ENCODE measurements around the gene FRG2B. TPM values are rescaled to one million over a fixed set of nuclear protein-coding genes. Genes with fewer than 3 reads are reported as not detected.
A peak's percentile ranks its signal among the peaks of the same experiment; 100 is the strongest.
"Not testable (repeated sequence)": the region's sequence is repeated elsewhere in the genome, so short reads cannot be mapped to it uniquely, and the experiment has no call there.

FRG2B gene
- polyA plus RNA-seq (2012; ENCODE audit: low read depth, missing spikeins), result not detected

- not testable (repeated sequence) for FAIRE-seq; DNase-seq (ENCODE audit: insufficient read length, low spot score)
These were observed at the start of gene FRG2B for GRCh38 chr10:133626695-133627094. FRG2B (minus strand) TSS chr10:133626795; CDS start chr10:133626742, 53 bp downstream.

GRCh38 chr10:133667446-133667845 lies 40.9 kb upstream of the FRG2B start:
- not testable (repeated sequence) for FAIRE-seq; DNase-seq (ENCODE audit: insufficient read length, low spot score)

DNA sequence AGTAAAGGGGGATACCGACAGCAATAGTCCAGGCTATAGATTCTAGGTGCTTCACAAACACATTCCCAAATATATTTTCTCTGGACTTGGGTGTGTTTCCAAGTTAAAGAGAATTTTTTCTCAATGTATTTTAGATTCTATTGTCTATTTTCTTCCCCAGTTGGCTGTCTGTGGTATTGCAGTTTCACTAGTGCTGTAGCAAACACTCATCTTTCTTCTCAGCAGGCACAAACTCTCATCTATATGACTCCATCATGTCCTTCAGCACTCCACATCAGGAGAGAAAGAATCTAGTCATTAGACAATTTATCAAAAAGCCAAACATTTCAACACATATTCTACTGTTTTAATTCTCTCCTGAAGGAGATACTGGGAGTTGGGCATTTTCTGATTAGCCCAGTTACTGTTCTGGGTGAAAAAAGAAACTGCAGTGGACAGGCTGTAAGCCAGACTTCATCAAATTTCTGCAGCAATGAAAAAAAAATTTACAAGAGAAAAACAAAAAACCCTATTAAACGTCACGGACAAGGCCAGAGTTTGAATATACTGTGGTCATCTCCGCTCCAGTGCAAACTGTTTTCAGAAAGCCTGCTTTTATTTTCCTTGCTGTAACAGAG lies 37.1 kb upstream of the FRG2B start:
- DNase-seq (ENCODE audit: insufficient read length, low spot score); FAIRE-seq: not testable (repeated sequence)

- not testable (repeated sequence) for DNase-seq (ENCODE audit: insufficient read length, low spot score); FAIRE-seq
- TF ChIP-seq SPI1 (IDR thresholded peaks at IDR 0.05; ENCODE audit: low read depth, low read length), result peak; percentile 46; the same call in 1 of the 2 replicates
These were observed 34.5 kb upstream of the FRG2B start for GRCh38 chr10:133661122-133661521.

DNA sequence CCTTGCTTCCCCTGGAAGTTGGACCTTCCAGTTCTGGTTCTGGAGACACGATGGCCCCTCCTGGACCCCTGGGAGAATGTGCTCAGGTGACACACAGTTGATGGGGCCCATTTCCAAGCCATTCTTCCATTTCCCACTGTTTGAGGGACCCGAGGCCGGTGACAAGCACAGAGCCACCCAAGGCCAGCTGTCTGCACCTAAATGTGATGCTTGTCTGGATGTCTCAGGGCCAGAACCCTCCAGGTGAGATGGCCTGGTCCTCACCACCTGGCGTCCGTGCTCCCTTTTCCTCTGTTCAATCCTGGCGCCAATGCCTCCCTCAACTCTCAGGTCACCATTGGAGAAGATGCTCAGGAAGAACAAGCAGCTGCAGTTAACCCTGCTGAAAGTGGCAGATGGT lies 33.9 kb upstream of the FRG2B start:
- DNase-seq (ENCODE audit: insufficient read length, low spot score); FAIRE-seq: not testable (repeated sequence)

GRCh38 chr10:133657276-133657675 lies 30.7 kb upstream of the FRG2B start:
- not testable (repeated sequence) for FAIRE-seq; DNase-seq (ENCODE audit: insufficient read length, low spot score)

GRCh38 chr10:133648872-133649455 lies 22.4 kb upstream of the FRG2B start:
- FAIRE-seq; DNase-seq (ENCODE audit: insufficient read length, low spot score): not testable (repeated sequence)

DNA sequence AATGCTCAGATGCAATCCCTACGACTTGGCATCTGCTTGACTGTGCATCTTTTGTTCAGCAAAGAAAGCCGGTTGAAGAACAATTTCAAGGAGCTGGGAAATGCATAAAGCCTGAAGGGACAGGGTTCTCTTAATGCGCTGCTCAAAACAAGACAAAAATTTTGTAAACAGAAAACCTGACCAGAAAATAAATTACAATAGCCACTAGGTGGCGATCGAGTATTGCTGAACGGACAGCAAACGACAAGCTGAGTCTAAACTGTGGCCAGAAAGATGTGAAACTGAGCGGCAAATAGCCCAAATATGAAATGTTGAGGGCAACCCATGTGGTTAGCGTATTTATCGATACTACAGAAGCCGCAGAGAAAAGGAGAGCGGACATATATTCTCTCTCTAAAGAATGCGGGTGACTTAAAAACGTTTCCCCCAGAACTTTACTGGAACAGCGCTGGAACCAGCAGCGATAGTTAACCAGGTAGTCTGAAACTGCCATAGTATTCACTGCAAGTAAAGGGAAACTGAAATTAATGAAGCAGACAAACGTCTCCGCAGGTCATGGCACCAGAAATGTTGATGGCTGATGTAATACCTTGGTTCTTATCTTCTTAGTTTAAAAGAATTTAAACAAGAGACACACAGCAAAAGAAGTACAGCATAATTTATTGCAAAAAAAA lies 20.6 kb upstream of the FRG2B start:
- not testable (repeated sequence) for FAIRE-seq

DNA sequence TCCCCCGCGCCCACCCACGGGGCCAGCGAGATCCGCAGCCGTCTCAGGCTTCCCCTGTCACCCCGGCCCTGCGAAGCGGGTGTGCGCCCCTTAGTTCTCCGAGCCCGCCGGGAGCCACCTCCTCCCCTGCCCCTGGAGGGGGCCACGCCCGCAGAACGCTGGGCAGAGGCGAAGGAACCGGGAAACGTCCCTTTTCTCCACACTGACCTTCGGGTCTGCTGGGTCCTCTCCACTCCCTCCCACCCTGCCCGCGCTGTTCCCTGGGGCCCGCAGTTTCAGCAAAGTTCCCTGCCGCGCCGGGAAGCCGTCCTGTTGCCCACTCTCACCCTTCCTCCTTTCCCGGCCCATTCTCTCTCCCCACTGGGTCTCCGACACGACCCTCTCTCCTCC lies 11.2 kb upstream of the FRG2B start:
- DNase-seq (ENCODE audit: insufficient read length, low spot score); FAIRE-seq: not testable (repeated sequence)

More for the DNA sequence above, 20.6 kb upstream of the FRG2B start:
- not testable (repeated sequence) for DNase-seq (ENCODE audit: insufficient read length, low spot score)

GRCh38 chr10:133637202-133637845 lies 10.7 kb upstream of the FRG2B start:
- not testable (repeated sequence) for DNase-seq (ENCODE audit: insufficient read length, low spot score); FAIRE-seq

DNA sequence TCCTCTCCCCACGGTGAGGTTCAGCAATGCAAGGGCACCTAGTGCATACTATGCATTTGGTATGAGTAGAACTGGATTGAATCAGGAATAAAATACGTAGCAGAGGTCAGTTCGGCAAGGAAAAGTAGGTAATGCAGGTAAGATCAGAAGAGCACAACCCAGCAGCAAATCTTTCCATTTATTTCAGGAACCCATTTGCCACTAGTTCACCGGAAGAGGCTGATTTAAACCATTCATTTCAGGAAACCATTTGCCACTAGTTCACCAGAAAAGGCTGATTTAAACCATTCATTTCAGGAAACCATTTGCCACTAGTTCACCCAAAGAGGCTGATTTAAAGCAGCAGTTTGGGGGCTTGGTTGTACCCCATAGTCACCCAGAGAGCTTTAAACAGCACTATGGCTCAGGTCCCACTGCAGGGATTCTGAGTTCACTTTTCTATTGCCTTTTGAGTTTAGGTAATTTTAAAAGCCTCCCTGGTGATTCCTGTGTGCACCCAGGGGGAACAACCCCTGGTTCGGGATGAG lies 4.2 kb upstream of the FRG2B start:
- DNase-seq (ENCODE audit: insufficient read length, low spot score); FAIRE-seq: not testable (repeated sequence)

DNA sequence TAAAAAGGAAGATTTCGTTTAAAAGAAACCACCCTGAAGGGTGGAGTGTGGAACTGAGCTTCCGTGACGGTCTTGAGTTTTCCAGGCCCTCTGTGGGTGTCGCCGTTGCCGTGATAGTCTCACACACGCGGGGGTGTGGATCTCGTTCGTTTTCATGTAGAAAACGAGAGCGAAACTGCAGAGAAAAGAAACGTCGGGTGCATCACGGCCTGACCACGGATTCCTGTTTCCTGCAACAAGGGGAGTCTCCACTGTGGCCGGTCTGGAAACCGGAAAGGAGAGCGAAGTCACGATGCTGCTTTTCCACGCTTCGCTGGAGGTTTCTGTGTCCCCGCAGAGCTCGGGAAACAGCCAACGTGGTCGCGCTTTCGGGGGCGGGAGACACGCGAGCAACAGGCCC lies 4.1 kb downstream of the FRG2B start:
- DNase-seq (ENCODE audit: insufficient read length, low spot score); FAIRE-seq: not testable (repeated sequence)

DNA sequence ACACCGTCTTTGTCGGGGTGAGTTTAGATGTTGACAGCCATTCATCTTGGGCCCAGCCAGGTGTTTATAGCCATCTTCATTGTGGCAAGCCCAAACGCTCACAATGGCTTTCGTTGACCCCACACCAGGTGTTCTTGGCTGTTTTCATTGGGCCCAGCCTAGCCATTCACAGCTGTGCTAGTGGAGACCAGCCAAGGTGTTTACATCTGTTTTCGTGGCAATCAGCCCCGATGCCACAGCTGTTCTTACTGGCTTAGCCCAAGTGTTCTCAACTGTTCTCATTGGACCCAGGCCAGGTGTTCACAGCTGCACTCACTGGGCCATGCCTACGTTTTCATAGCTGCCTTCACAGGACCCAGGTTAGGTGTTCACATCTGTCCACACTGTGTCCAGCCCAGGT lies 7.7 kb downstream of the FRG2B start:
- no peak for FAIRE-seq
- TF ChIP-seq SPI1 (IDR thresholded peaks at IDR 0.05; ENCODE audit: low read depth, low read length) (no peak), PAX5 (IDR thresholded peaks at IDR 0.05; ENCODE audit: insufficient read depth, low read length, severe bottlenecking) (no peak), POLR2A (IDR thresholded peaks at IDR 0.05; ENCODE audit: low read depth, low read length) (no peak), POLR2AphosphoS5 (IDR thresholded peaks at IDR 0.05; ENCODE audit: low read depth, low read length) (no peak), TAF1 (IDR thresholded peaks at IDR 0.05; ENCODE audit: low read depth, low read length) (no peak), POU2F2 (IDR thresholded peaks at IDR 0.05; ENCODE audit: low read depth, low read length) (no peak)
- DNase-seq (ENCODE audit: insufficient read length, low spot score), result no peak
